IMR-90 (cell line): ENCODE measurements around the gene INPP4A. TPM values are rescaled to one million over a fixed set of nuclear protein-coding genes. Genes with fewer than 3 reads are reported as not detected.

Experiments used
- ATAC-seq: fragments of 200-7000 bp; cut with Tn5 transposase; 2 replicates; pipeline ENCODE4 v1.9.1; 2020; ENCODE audit warnings: low read depth, mild to moderate bottlenecking, moderate library complexity
- Bru-seq: library from RNA; stranded (reverse); fragments of 400-500 nt; gene quantifications from one replicate; lab custom pipeline; 2021; lab: Mats Ljungman, UMichigan
- BruChase-seq, 2 experiments: library from RNA; stranded (reverse); fragments of 400-500 nt; gene quantifications; one replicate each; lab custom pipeline; 2021; lab: Mats Ljungman, UMichigan
- BruUV-seq: library from RNA; stranded (reverse); fragments of 400-500 nt; replicated peaks from 2 replicates; lab custom pipeline; 2021; lab: Mats Ljungman, UMichigan
- CTCF ChIA-PET: fragments of 300-600 bp; formaldehyde crosslinking; extraction: SDS; loops from one replicate; lab custom pipeline; 2021; ENCODE audit warnings: antibody characterized with exemption; lab: Yijun Ruan, JAX
- POLR2A ChIA-PET: fragments of 300-600 bp; sonication (Branson Sonifier 250); formaldehyde crosslinking; loops from one replicate; lab custom pipeline; 2022; ENCODE audit warnings: antibody characterized with exemption; ENCODE audit not compliant: unreplicated experiment; lab: Charles Lee
- DNase-seq: peaks from one replicate; pipeline ENCODE4 v3.0.0; 2013
- H2AFZ ChIP-seq: replicated peaks from 2 replicates; pipeline ENCODE3; 2013; ENCODE audit warnings: low read length, mild to moderate bottlenecking; ENCODE audit not compliant: poor library complexity
- H2AK5ac ChIP-seq: 2 replicates; pipeline ENCODE4 v1.6.1; 2013; ENCODE audit warnings: low read depth, low read length, inconsistent platforms
- H2AK9ac ChIP-seq: replicated peaks from 2 replicates; pipeline ENCODE3; 2013; ENCODE audit warnings: mild to moderate bottlenecking, low read depth, low read length, moderate library complexity; ENCODE audit not compliant: poor library complexity
- H2BK120ac ChIP-seq: 2 replicates; pipeline ENCODE4 v1.6.1; 2013; ENCODE audit warnings: low read depth, low read length, inconsistent platforms
- H2BK15ac ChIP-seq: 3 replicates; pipeline ENCODE4 v1.6.1; 2013; ENCODE audit warnings: low read depth, low read length, inconsistent platforms
- H2BK20ac ChIP-seq: 2 replicates; pipeline ENCODE4 v1.6.1; 2013; ENCODE audit warnings: low read depth, mild to moderate bottlenecking, inconsistent platforms, low read length, moderate library complexity
- H2BK5ac ChIP-seq: 2 replicates; pipeline ENCODE4 v1.6.1; 2013; ENCODE audit warnings: mild to moderate bottlenecking, low read depth, low read length, inconsistent platforms; ENCODE audit not compliant: poor library complexity, severe bottlenecking
- H3K14ac ChIP-seq: replicated peaks from 2 replicates; pipeline ENCODE4 v1.6.1; 2013; ENCODE audit warnings: low read depth, low read length, inconsistent platforms
- H3K18ac ChIP-seq: 2 replicates; pipeline ENCODE4 v1.6.1; 2013; ENCODE audit warnings: low read depth, low read length, control low read depth
- H3K23ac ChIP-seq: 2 replicates; pipeline ENCODE4 v1.6.1; 2013; ENCODE audit warnings: low read depth, low read length, inconsistent platforms
- H3K27ac ChIP-seq: 2 replicates; pipeline ENCODE4 v1.5.1; 2013; ENCODE audit warnings: mild to moderate bottlenecking, control low read depth, low read length; ENCODE audit not compliant: insufficient read depth
- H3K27me3 ChIP-seq: 2 replicates; pipeline ENCODE4 v1.6.1; 2013; ENCODE audit warnings: low read length; ENCODE audit not compliant: control insufficient read depth, insufficient read depth
- H3K36me3 ChIP-seq: 2 replicates; pipeline ENCODE4 v1.6.1; 2013; ENCODE audit warnings: low read length, mixed read lengths; ENCODE audit not compliant: control insufficient read depth, insufficient read depth
- H3K4ac ChIP-seq: 2 replicates; pipeline ENCODE4 v1.6.1; 2013; ENCODE audit warnings: low read depth, low read length, inconsistent platforms
- H3K4me1 ChIP-seq: 2 replicates; pipeline ENCODE4 v1.6.1; 2013; ENCODE audit warnings: low read length, mixed read lengths; ENCODE audit not compliant: control insufficient read depth, insufficient read depth
- H3K4me2 ChIP-seq: 2 replicates; pipeline ENCODE4 v1.6.1; 2013; ENCODE audit warnings: low read depth, mild to moderate bottlenecking, control low read depth, low read length, moderate library complexity
- H3K4me3 ChIP-seq: 2 replicates; pipeline ENCODE4 v1.5.1; 2013; ENCODE audit warnings: low read depth, mild to moderate bottlenecking, control low read depth, low read length, moderate library complexity; ENCODE audit not compliant: insufficient read depth
- H3K56ac ChIP-seq: 2 replicates; pipeline ENCODE4 v1.6.1; 2013; ENCODE audit warnings: low read length, inconsistent platforms; ENCODE audit not compliant: insufficient read depth; ENCODE audit errors: extremely low read depth
- H3K79me1 ChIP-seq, 2 experiments: 2 replicates each; pipeline ENCODE4 v1.6.1; 2013; ENCODE audit warnings: low read length in 2 of 2, inconsistent platforms in 1 of 2, low read depth in 1 of 2
- H3K9ac ChIP-seq: 2 replicates; pipeline ENCODE4 v1.6.1; 2013; ENCODE audit warnings: low read depth, low read length, control low read depth
- H3K9me1 ChIP-seq: 2 replicates; pipeline ENCODE4 v1.6.1; 2013; ENCODE audit warnings: low read length, inconsistent platforms; ENCODE audit not compliant: insufficient read depth
- H3K9me3 ChIP-seq: 2 replicates; pipeline ENCODE4 v1.6.1; 2013; ENCODE audit warnings: low read length; ENCODE audit not compliant: control insufficient read depth, insufficient read depth
- H4K20me1 ChIP-seq: 2 replicates; pipeline ENCODE4 v1.6.1; 2013; ENCODE audit warnings: low read length, inconsistent platforms; ENCODE audit not compliant: insufficient read depth
- H4K5ac ChIP-seq: 2 replicates; pipeline ENCODE4 v1.6.1; 2013; ENCODE audit warnings: mild to moderate bottlenecking, low read depth, low read length, control low read depth
- H4K8ac ChIP-seq, 2 experiments: 2 replicates each; pipeline ENCODE4 v1.6.1; 2013; ENCODE audit warnings: low read depth in 2 of 2, low read length in 2 of 2, control low read depth in 1 of 2, inconsistent platforms in 1 of 2
- H4K91ac ChIP-seq: 2 replicates; pipeline ENCODE4 v1.6.1; 2013; ENCODE audit warnings: low read depth, low read length, inconsistent platforms; ENCODE audit not compliant: insufficient read depth
- BHLHE40 ChIP-seq: fragments of 150-350 bp; IDR thresholded peaks from 2 replicates; pipeline ENCODE4 v1.6.1; 2016; ENCODE audit warnings: mild to moderate bottlenecking, low read depth, low read length
- CEBPB ChIP-seq: IDR thresholded peaks from 2 replicates; pipeline ENCODE4 v1.6.1; 2012; ENCODE audit warnings: low read depth, low read length, improper control_type of control experiment
- CHD1 ChIP-seq: IDR thresholded peaks from 2 replicates; pipeline ENCODE4 v1.6.1; 2012; ENCODE audit warnings: low read depth, low read length, improper control_type of control experiment
- CTCF ChIP-seq: conservative IDR thresholded peaks from 2 replicates; pipeline ENCODE4 v1.5.1; 2012; ENCODE audit warnings: mild to moderate bottlenecking, low read depth, low read length, improper control_type of control experiment
- ELK1 ChIP-seq: fragments of 150-350 bp; IDR thresholded peaks from 2 replicates; pipeline ENCODE4 v1.6.1; 2016; ENCODE audit warnings: low read depth, mild to moderate bottlenecking, low read length, moderate library complexity, borderline replicate concordance
- FOS ChIP-seq: fragments of 150-350 bp; IDR thresholded peaks from 2 replicates; pipeline ENCODE4 v1.6.1; 2016; ENCODE audit warnings: low read depth, low read length
- MAFK ChIP-seq: IDR thresholded peaks from 2 replicates; pipeline ENCODE4 v1.6.1; 2012; ENCODE audit warnings: low read depth, low read length, improper control_type of control experiment
- MAZ ChIP-seq: IDR thresholded peaks from 2 replicates; pipeline ENCODE4 v1.6.1; 2012; ENCODE audit warnings: low read depth, mild to moderate bottlenecking, low read length, improper control_type of control experiment, moderate library complexity, borderline replicate concordance
- MXI1 ChIP-seq: IDR thresholded peaks from 2 replicates; pipeline ENCODE4 v1.6.1; 2012; ENCODE audit warnings: low read depth, mild to moderate bottlenecking, low read length, moderate library complexity, borderline replicate concordance
- NFE2L2 ChIP-seq: fragments of 150-350 bp; IDR thresholded peaks from 2 replicates; pipeline ENCODE4 v1.6.1; 2016; ENCODE audit warnings: low read depth, mild to moderate bottlenecking, low read length
- RAD21 ChIP-seq: IDR thresholded peaks from 2 replicates; pipeline ENCODE4 v1.6.1; 2012; ENCODE audit warnings: low read length, improper control_type of control experiment
- RFX5 ChIP-seq: IDR thresholded peaks from 2 replicates; pipeline ENCODE4 v1.8.0; 2012; ENCODE audit warnings: low read depth, mild to moderate bottlenecking, low read length, moderate library complexity
- WGBS, 2 experiments: methylation state at CpG; one replicate each; pipeline versions ENCODE4 v1.1.5 to v1.1.7; 2013; ENCODE audit warnings: missing lambda C conversion rate in 2 of 2; ENCODE audit not compliant: insufficient read length in 1 of 2; ENCODE audit errors: extremely low coverage in 2 of 2; 5-methylcytosine and 5-hydroxymethylcytosine counted together
- dilution Hi-C: fragments of 300-500 bp; cut with HindIII; formaldehyde crosslinking; loops from one replicate; pipeline ENCODE4 v1.14.3; 2018; ENCODE audit warnings: low sequenced_read_pairs; ENCODE audit not compliant: unreplicated experiment
- in situ Hi-C: fragments of 300-500 bp; cut with MboI; formaldehyde crosslinking; loops from 3 replicates; pipeline ENCODE4 v1.14.3; 2019; ENCODE audit warnings: low sequenced_read_pairs, inconsistent platforms, mixed read lengths
- intact Hi-C: fragments of 100-400 bp; cut with micrococcal nuclease; formaldehyde crosslinking; loops from 2 replicates; pipeline ENCODE4 v1.10.0; 2022
- long read RNA-seq: library from polyadenylated mRNA; unstranded; transcript quantifications from one replicate; pipeline ENCODE4 v2.0.0, GENCODE V29; 2021; ENCODE audit not compliant: unreplicated experiment
- polyA plus RNA-seq, 3 experiments: library from polyadenylated mRNA; depleted of rRNA; stranded (reverse); fragments of >200 nt; gene quantifications; 2 replicates each; pipeline ENCODE4 v1.2.3, GENCODE V29; 2012; ENCODE audit warnings: low replicate concordance in 1 of 3
- total RNA-seq: library from RNA; depleted of rRNA; stranded (reverse); fragments of >200 nt; gene quantifications from 2 replicates; pipeline ENCODE4 v1.2.3, GENCODE V29; 2012; rRNA removed

Gene INPP4A
- total RNA-seq: 22.8 and 27.1 TPM in 2 replicates
- polyA plus RNA-seq (2012; rRNA removed): 14.5 and 16.5 TPM in 2 replicates
- polyA plus RNA-seq (2012; cell fraction: cytosol; rRNA removed): 7.8 and 12.4 TPM in 2 replicates
- 35.0 and 41.6 TPM in 2 replicates for polyA plus RNA-seq (2012; cell fraction: nucleus; rRNA removed; ENCODE audit: low replicate concordance)
- percentile 68 among the genes with signal in this experiment for Bru-seq, nascent RNA
- BruChase-seq, experiment 1, labeled RNA remaining after a 6-hour chase: percentile 66 among the genes with signal in this experiment
- BruChase-seq, experiment 2, labeled RNA remaining after a 2-hour chase: percentile 75 among the genes with signal in this experiment
- long read RNA-seq, partial matches to known transcripts: 8 of 26 reads
- long read RNA-seq, other reads (novel, unspliced or antisense): 16 of 26 reads

- Histone ChIP-seq H4K5ac (peak within 1 kb of the TSS; percentile 92), H3K79me1 (peaks cover 17 to 35% of the 10 kb centered on the region in 2 experiments; a peak in 3 of 4 replicates), H4K91ac (peak within 1 kb of the TSS; percentile 98), H4K8ac (peak within 1 kb of the TSS; percentile 91 to 92), H3K9ac (peak within 1 kb of the TSS; percentile 71), H2BK120ac (peak within 1 kb of the TSS; percentile 82), H3K18ac (peak within 1 kb of the TSS; percentile 55), H3K23ac (peak within 1 kb of the TSS; percentile 63), H3K4me2 (peak within 1 kb of the TSS; percentile 95), H2AK9ac (peak within 1 kb of the TSS; percentile 87), H3K4me1 (peaks cover 6% of the 10 kb centered on the region), H2AFZ (peak within 1 kb of the TSS; percentile 100), H2BK5ac (peak within 1 kb of the TSS; percentile 67), H3K4me3 (peak within 1 kb of the TSS; percentile 87), H3K14ac (peak within 1 kb of the TSS; percentile 79), H4K20me1 (peaks cover 21% of the 10 kb centered on the region), H3K36me3 (no peaks in the 10 kb centered on the region), H3K27ac (peak within 1 kb of the TSS; percentile 54), H3K4ac (peak within 1 kb of the TSS; percentile 93), H2BK20ac (peak within 1 kb of the TSS; percentile 61), H3K9me3 (no peaks in the 10 kb centered on the region), H3K27me3 (peaks cover 4% of the 10 kb centered on the region), H3K56ac (peak within 1 kb of the TSS; percentile 37; the same call in 1 of the 2 replicates), H2BK15ac (peak within 1 kb of the TSS; percentile 92; the same call in 1 of the 3 replicates), H3K9me1 (peaks cover 8% of the 10 kb centered on the region), H2AK5ac (no peak within 1 kb of the TSS; the same call in 1 of the 2 replicates)
- no TSS peak for BruUV-seq
- in situ Hi-C loops: no loop called here
- DNase-seq (peak; percentile 42), ATAC-seq (peak; percentile 96)
- intact Hi-C loops: loop anchor here (10.0 kb wide), 1 partner anchor 160 kb away; the partner anchor contains the start of genes COA5 and UNC50
- dilution Hi-C loops: no loop called here
- POLR2A ChIA-PET: interaction anchor here (1.0 kb wide), 1 partner anchor 35 kb away, joined by 5 read pairs; no protein-coding TSS in a partner anchor
- CTCF ChIA-PET: interaction anchor here (0.6 kb wide), 2 partner anchors 8 to 490 kb away, joined by 3 read pairs; no protein-coding TSS in a partner anchor
- WGBS, 2 experiments: 0% methylated on average over 36 of the region's 75 CpGs; no CpG with 5 or more reads in 1 of the 2 experiments
- TF ChIP-seq FOS: no peak
- TF ChIP-seq CEBPB: no peak
- TF ChIP-seq RAD21: no peak; the same call in 1 of the 2 replicates
- TF ChIP-seq MAFK: no peak
- TF ChIP-seq MXI1: peak; percentile 24; the same call in 1 of the 2 replicates
- TF ChIP-seq NFE2L2: no peak
- TF ChIP-seq CHD1: peak; percentile 30; the same call in 1 of the 2 replicates
- TF ChIP-seq ELK1: no peak
- TF ChIP-seq BHLHE40: no peak
- TF ChIP-seq CTCF: peak; percentile 32; the same call in 1 of the 2 replicates
- no peak for TF ChIP-seq RFX5
- TF ChIP-seq MAZ: peak; percentile 66; the same call in 1 of the 2 replicates
Measured at GRCh38 chr2:98444436-98445176, at the start of gene INPP4A. INPP4A (plus strand) TSS chr2:98444858; CDS start chr2:98520049, 75,191 bp downstream.
